Liver (tissue), 9 donors: ENCODE results near the gene BTBD19. TPM values are rescaled to one million over a fixed set of nuclear protein-coding genes. Genes with fewer than 3 reads are reported as not detected.

ENCODE experiments used
- DNase-seq: peaks from one replicate; pipeline ENCODE4 v3.0.0-alpha.2; 2017; ENCODE audit warnings: low spot score
- H3K27ac ChIP-seq, 2 donors: one replicate each; pipeline ENCODE4 v1.7.0; 2013; ENCODE audit warnings: inconsistent platforms in 2 of 2, low read length in 2 of 2, control low read depth in 1 of 2, low read depth in 1 of 2, mild to moderate bottlenecking in 1 of 2
- H3K27me3 ChIP-seq, 4 donors: one replicate each; pipeline versions ENCODE4 v1.6.1 to v1.7.0; 2013; ENCODE audit warnings: low read length in 3 of 4, inconsistent platforms in 1 of 4, mild to moderate bottlenecking in 1 of 4, moderate library complexity in 1 of 4; ENCODE audit not compliant: control insufficient read depth in 4 of 4, insufficient read depth in 4 of 4
- H3K36me3 ChIP-seq, 4 donors: one replicate each; pipeline versions ENCODE4 v1.6.1 to v1.7.0; 2013; ENCODE audit warnings: low read length in 3 of 4, mild to moderate bottlenecking in 3 of 4, low read depth in 1 of 4, moderate library complexity in 1 of 4; ENCODE audit not compliant: control insufficient read depth in 4 of 4, insufficient read depth in 3 of 4
- H3K4me1 ChIP-seq, 4 donors: one replicate each; pipeline versions ENCODE4 v1.6.1 to v1.7.0; 2013; ENCODE audit warnings: low read length in 3 of 4, mild to moderate bottlenecking in 3 of 4, moderate library complexity in 1 of 4; ENCODE audit not compliant: control insufficient read depth in 4 of 4, insufficient read depth in 4 of 4
- H3K4me3 ChIP-seq, 3 donors: one replicate each; pipeline versions ENCODE4 v1.6.1 to v1.7.0; 2013; ENCODE audit warnings: low read length in 3 of 3, control low read depth in 1 of 3, low read depth in 1 of 3, mild to moderate bottlenecking in 1 of 3
- H3K9ac ChIP-seq, 2 donors: one replicate each; pipeline ENCODE4 v1.7.0; 2013; ENCODE audit warnings: low read length in 2 of 2, mild to moderate bottlenecking in 2 of 2, moderate library complexity in 2 of 2, control low read depth in 1 of 2, low read depth in 1 of 2
- H3K9me3 ChIP-seq, 4 donors: one replicate each; pipeline versions ENCODE4 v1.6.1 to v1.7.0; 2013; ENCODE audit warnings: low read length in 3 of 4; ENCODE audit not compliant: control insufficient read depth in 4 of 4
- CTCF ChIP-seq: fragments of 150-350 bp; IDR thresholded peaks from 2 replicates; pipeline ENCODE4 v1.5.1; 2017; ENCODE audit warnings: improper control_type of control experiment, low read depth, low read length; ENCODE audit not compliant: missing input control
- EGR1 ChIP-seq, 2 donors: IDR thresholded peaks; 2 replicates each; pipeline ENCODE4 v1.6.1; 2016 to 2018; ENCODE audit warnings: antibody characterized with exemption in 2 of 2, low read depth in 2 of 2
- FOXA1 ChIP-seq: IDR thresholded peaks from 2 replicates; pipeline ENCODE4 v1.6.1; 2016; ENCODE audit warnings: antibody characterized with exemption
- FOXA2 ChIP-seq: IDR thresholded peaks from 2 replicates; pipeline ENCODE4 v1.6.1; 2016; ENCODE audit warnings: antibody characterized with exemption
- GABPA ChIP-seq, 2 donors: IDR thresholded peaks in 1 of 2; conservative IDR thresholded peaks in 1 of 2; 2 replicates each; pipeline ENCODE4 v1.6.1; 2016; ENCODE audit warnings: antibody characterized with exemption in 2 of 2, mild to moderate bottlenecking in 1 of 2, moderate library complexity in 1 of 2
- HNF4A ChIP-seq, 2 donors: conservative IDR thresholded peaks; 2 replicates each; pipeline ENCODE4 v1.6.1; 2016; ENCODE audit warnings: antibody characterized with exemption in 2 of 2, mild to moderate bottlenecking in 2 of 2
- HNF4G ChIP-seq: IDR thresholded peaks from 2 replicates; pipeline ENCODE4 v1.6.1; 2016; ENCODE audit warnings: antibody characterized with exemption
- JUND ChIP-seq, 2 donors: IDR thresholded peaks; 2 replicates each; pipeline ENCODE4 v1.6.1; 2016; ENCODE audit warnings: antibody characterized with exemption in 2 of 2
- MAX ChIP-seq: IDR thresholded peaks from 2 replicates; pipeline ENCODE4 v1.6.1; 2016; ENCODE audit warnings: antibody characterized with exemption
- NR2F2 ChIP-seq: IDR thresholded peaks from 2 replicates; pipeline ENCODE4 v1.6.1; 2016; ENCODE audit warnings: antibody characterized with exemption
- RAD21 ChIP-seq, 2 donors: IDR thresholded peaks; 2 replicates each; pipeline ENCODE4 v1.6.1; 2016; ENCODE audit warnings: antibody characterized with exemption in 2 of 2, mild to moderate bottlenecking in 2 of 2
- RXRA ChIP-seq, 2 donors: IDR thresholded peaks; 2 replicates each; pipeline ENCODE4 v1.6.1; 2017 to 2018; ENCODE audit warnings: antibody characterized with exemption in 2 of 2, mild to moderate bottlenecking in 1 of 2
- SP1 ChIP-seq: IDR thresholded peaks from 2 replicates; pipeline ENCODE4 v1.6.1; 2018; ENCODE audit warnings: antibody characterized with exemption, mild to moderate bottlenecking
- TAF1 ChIP-seq: conservative IDR thresholded peaks from 2 replicates; pipeline ENCODE4 v1.6.1; 2016; ENCODE audit warnings: antibody characterized with exemption, mild to moderate bottlenecking
- YY1 ChIP-seq: IDR thresholded peaks from 2 replicates; pipeline ENCODE4 v1.6.1; 2016; ENCODE audit warnings: antibody characterized with exemption, mild to moderate bottlenecking
- ZBTB33 ChIP-seq: IDR thresholded peaks from 2 replicates; pipeline ENCODE4 v1.6.1; 2016; ENCODE audit warnings: antibody characterized with exemption
- WGBS: extraction: QIAGEN DNeasy Blood & Tissue Kit; methylation state at CpG from one replicate; pipeline ENCODE4 v1.1.7; 2013; 5-methylcytosine and 5-hydroxymethylcytosine counted together
- polyA plus RNA-seq, 2 donors: library from polyadenylated mRNA; stranded (reverse) in 1 of 2; unstranded in 1 of 2; fragments of 200-250 nt in 1 of 2; fragments of >200 nt in 1 of 2; fragmentation: Nextera tagmentation in 1 of 2; extraction: Ambion mirVana in 1 of 2; gene quantifications; one replicate each; pipeline versions ENCODE4 v1.2.1 to v1.2.3, GENCODE V29; 2013 to 2015
- total RNA-seq, 2 donors: library from RNA; depleted of rRNA; stranded (reverse); fragments of >200 nt; gene quantifications; one replicate each; pipeline ENCODE4 v1.2.3, GENCODE V29; 2014
- TF ChIP-seq, protein P1 (sequence below): IDR thresholded peaks from 2 replicates; pipeline ENCODE4 v1.6.1; 2016; ENCODE audit warnings: antibody characterized with exemption, mild to moderate bottlenecking
- TF ChIP-seq, protein P2 (sequence below): IDR thresholded peaks from 2 replicates; pipeline ENCODE4 v1.6.1; 2016; ENCODE audit warnings: antibody characterized with exemption
- donor health status: healthy.
- donor health status: healthy.
- donor health status: healthy.
- donor health status: healthy.
- donor health status: healthy.

The BTBD19 gene
- 1 to 10 TPM; 1.3 to 3.1 TPM for total RNA-seq
- polyA plus RNA-seq: 1 to 10 TPM; 2.5 to 2.7 TPM

DNA sequence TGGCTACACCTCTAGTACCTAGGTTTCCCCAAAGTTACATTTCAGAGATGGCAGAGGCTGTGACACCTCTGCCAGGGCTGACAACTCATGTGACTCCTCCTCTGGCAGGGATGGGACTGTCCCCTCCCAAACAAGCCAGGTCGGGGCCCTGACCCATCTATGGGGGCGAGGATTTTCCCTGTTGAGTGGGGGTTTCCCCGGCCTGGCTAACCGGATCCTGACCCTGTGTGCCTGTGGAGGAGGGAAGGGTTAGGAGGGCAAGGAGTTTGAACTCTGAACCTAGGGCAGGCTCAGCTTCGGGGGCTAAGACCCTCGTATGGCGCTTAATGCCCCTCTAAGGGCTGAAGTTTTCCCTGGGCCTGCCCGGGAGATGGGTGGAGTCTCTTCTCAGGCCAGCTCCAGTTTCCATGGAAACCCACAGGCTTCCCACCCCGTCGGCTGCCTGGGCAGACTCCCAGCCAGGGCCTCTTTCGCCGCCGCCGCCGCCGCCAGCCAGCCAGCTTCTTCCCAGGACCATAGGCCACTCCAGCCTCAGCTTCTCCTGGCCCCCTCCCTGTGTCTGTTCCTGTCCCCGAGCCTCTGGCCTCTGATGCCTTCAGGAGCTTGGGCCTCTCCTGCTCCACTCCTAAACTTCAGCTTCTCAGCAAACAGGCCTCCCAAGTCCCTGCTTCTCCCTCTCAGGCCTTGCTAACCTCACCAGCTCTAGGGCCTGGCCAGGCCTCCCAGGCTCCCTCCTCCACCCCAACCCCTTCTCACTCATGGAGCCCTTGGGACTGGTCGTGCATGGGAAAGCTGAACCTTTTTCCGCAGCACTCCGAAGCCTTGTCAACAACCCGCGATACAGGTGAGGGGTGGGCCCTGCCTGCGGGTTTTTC is at the start of gene BTBD19:
Gene BTBD19, plus strand, starts transcription at position 461 of the 875 bp plus-strand sequence. Its CDS starts 298 bp downstream, at position 759.
- no peak for TF ChIP-seq CTCF
- peak in 1 of 2 donors; percentile 72 for TF ChIP-seq RXRA (IDR thresholded peaks at IDR 0.05)
- peak; percentile 6 for TF ChIP-seq SP1
- no peak for TF ChIP-seq HNF4G
- peak in 1 of 2 donors; percentile 3 for TF ChIP-seq EGR1 (IDR thresholded peaks at IDR 0.05; ENCODE audit: low read depth in 2 of 2)
- no peak for TF ChIP-seq ZBTB33
- peak; percentile 88 for TF ChIP-seq NR2F2
- no peak for TF ChIP-seq GABPA (IDR thresholded peaks at IDR 0.05 in 1 of 2, conservative IDR thresholded peaks at IDR 0.05 in 1 of 2)
- TF ChIP-seq JUND (IDR thresholded peaks at IDR 0.05): no peak
- TF ChIP-seq FOXA1: no peak
- no peak for TF ChIP-seq YY1
- TF ChIP-seq, protein P1, sequence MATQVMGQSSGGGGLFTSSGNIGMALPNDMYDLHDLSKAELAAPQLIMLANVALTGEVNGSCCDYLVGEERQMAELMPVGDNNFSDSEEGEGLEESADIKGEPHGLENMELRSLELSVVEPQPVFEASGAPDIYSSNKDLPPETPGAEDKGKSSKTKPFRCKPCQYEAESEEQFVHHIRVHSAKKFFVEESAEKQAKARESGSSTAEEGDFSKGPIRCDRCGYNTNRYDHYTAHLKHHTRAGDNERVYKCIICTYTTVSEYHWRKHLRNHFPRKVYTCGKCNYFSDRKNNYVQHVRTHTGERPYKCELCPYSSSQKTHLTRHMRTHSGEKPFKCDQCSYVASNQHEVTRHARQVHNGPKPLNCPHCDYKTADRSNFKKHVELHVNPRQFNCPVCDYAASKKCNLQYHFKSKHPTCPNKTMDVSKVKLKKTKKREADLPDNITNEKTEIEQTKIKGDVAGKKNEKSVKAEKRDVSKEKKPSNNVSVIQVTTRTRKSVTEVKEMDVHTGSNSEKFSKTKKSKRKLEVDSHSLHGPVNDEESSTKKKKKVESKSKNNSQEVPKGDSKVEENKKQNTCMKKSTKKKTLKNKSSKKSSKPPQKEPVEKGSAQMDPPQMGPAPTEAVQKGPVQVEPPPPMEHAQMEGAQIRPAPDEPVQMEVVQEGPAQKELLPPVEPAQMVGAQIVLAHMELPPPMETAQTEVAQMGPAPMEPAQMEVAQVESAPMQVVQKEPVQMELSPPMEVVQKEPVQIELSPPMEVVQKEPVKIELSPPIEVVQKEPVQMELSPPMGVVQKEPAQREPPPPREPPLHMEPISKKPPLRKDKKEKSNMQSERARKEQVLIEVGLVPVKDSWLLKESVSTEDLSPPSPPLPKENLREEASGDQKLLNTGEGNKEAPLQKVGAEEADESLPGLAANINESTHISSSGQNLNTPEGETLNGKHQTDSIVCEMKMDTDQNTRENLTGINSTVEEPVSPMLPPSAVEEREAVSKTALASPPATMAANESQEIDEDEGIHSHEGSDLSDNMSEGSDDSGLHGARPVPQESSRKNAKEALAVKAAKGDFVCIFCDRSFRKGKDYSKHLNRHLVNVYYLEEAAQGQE: no peak
- TF ChIP-seq HNF4A (conservative IDR thresholded peaks at IDR 0.05): peak in 1 of 2 donors; percentile 67
- no peak for TF ChIP-seq MAX
- TF ChIP-seq FOXA2: no peak
- TF ChIP-seq, protein P2, sequence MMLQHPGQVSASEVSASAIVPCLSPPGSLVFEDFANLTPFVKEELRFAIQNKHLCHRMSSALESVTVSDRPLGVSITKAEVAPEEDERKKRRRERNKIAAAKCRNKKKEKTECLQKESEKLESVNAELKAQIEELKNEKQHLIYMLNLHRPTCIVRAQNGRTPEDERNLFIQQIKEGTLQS: no peak
- TF ChIP-seq TAF1: no peak
- TF ChIP-seq RAD21 (IDR thresholded peaks at IDR 0.05): no peak
- peaks cover 19 to 54% (median 43%) of the 10 kb centered on the region in 4 donors for H3K4me1 ChIP-seq
- DNase-seq: peak; percentile 79
- H3K36me3 ChIP-seq: peaks cover 0 to 8% (median 5%) of the 10 kb centered on the region in 4 donors
- H3K9ac ChIP-seq: peak within 1 kb of the TSS; percentile 51 to 53
- H3K27ac ChIP-seq: peak within 1 kb of the TSS; percentile 95 to 98
- H3K9me3 ChIP-seq: no peaks in the 10 kb centered on the region
- H3K4me3 ChIP-seq: no peak within 1 kb of the TSS
- WGBS: 27% methylated on average over 23 of the region's 23 CpGs
- no peaks in the 10 kb centered on the region for H3K27me3 ChIP-seq
